GM21381 (cell line): ENCODE data around the gene SMIM23.
"Not testable (repeated sequence)": the region's sequence is repeated elsewhere in the genome, so short reads cannot be mapped to it uniquely, and the experiment has no call there.

Source experiments
- ATAC-seq: cut with Tn5 transposase; IDR thresholded peaks from one replicate; pipeline ENCODE4 v1.9.1; 2021; ENCODE audit warnings: mild to moderate bottlenecking, moderate library complexity; ENCODE audit not compliant: unreplicated experiment

SMIM23 gene

GRCh38 chr5:171771856-171772255, 13.8 kb upstream of the SMIM23 start:
- no peak for ATAC-seq

GRCh38 chr5:171773106-171773505, 12.5 kb upstream of the SMIM23 start:
- no peak for ATAC-seq

DNA sequence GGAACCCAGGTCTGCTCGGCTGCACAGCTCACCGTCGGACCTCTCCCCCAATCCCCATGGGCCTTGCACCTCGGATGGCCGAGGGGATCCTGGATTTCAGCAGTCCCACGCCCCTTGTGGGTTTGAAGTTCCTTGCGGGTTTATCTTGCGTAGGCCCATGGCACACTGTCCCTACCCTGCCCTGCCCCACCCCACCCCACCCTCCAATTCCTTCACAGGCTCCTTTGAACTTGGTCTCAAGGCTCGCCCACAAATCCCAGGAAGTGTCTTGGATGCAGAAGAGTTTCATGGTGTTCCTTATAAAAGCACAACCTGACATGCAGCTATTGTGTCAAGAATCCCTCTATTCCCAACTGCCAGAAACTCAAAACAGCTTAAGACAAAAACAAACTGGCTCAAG, 11.2 kb upstream of the SMIM23 start:
- no peak for ATAC-seq

DNA sequence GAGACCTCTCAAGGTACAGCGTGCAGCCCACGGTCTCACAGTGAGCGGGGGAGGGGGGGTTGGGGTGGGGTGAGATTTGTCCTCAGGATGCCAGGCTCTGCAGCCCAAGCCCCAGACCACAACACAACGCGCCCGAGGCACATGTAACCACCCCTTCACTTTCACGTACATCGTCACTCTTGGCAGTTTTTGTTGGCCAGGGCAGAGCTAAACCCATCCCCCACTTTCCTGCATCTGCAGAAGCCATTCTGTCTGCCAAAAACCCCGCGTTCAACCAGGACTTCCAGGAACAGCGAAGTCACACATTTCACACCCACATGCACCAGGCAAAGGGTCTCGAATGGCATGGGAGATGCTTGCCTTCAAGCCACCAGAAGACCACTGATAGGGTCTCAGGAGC, 9.4 kb upstream of the SMIM23 start:
- ATAC-seq = no peak

GRCh38 chr5:171776770-171777759, 8.6 kb upstream of the SMIM23 start:
- no peak for ATAC-seq

DNA sequence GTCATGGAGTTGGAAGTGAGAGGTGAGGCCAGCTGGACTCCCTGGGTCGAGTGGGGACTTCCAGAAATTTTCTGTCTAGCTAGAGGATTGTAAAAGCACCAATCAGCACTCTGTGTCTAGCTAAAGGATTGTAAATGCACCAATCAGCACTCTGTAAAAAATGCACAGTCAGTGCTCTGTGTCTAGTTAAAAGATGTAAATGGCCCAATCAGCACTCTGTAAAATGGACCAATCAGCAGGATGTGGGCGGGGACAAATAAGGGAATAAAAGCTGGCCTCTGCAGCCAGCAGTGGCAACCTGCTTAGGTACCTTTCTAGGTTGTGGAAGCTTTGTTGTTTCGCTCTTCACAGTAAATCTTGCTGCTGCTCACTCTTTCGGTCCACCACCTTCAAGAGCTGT, 3.9 kb upstream of the SMIM23 start:
- not testable (repeated sequence) for ATAC-seq

GRCh38 chr5:171782332-171782966, 3.2 kb upstream of the SMIM23 start:
- ATAC-seq = no peak

- no peak for ATAC-seq
Observed at GRCh38 chr5:171783051-171783450, 2.6 kb upstream of the SMIM23 start.

GRCh38 chr5:171789353-171789752, 3.7 kb downstream of the SMIM23 start:
- no peak for ATAC-seq

DNA sequence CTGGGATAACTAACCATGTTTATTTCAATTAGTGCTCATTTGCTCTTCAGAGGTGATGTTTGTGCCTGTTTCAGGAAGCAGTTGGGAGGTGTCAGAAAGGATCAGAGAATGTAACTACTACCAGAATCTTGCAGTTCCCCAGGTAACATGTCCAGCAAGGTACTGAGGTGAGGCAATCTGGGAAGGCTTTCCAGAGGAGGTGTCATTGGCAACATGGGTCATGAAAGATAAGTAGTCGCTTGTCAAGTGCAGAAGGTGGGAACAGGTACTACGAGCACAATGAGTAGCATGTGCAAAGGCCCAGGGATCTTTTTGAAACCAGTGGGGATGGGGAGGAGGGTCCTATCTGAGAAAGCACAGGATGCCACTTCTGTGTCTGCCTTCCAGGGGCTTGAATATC, 4.8 kb downstream of the SMIM23 start:
- no peak for ATAC-seq

- ATAC-seq = no peak
Observed at GRCh38 chr5:171794470-171794960, 8.9 kb downstream of the SMIM23 start.

GRCh38 chr5:171795381-171795780, 9.8 kb downstream of the SMIM23 start:
- no peak for ATAC-seq

GRCh38 chr5:171796436-171796835, 10.8 kb downstream of the SMIM23 start:
- ATAC-seq = no peak

GRCh38 chr5:171797543-171797942, 11.9 kb downstream of the SMIM23 start:
- ATAC-seq = no peak

- no peak for ATAC-seq
Observed at GRCh38 chr5:171798418-171798817, 12.8 kb downstream of the SMIM23 start.

DNA sequence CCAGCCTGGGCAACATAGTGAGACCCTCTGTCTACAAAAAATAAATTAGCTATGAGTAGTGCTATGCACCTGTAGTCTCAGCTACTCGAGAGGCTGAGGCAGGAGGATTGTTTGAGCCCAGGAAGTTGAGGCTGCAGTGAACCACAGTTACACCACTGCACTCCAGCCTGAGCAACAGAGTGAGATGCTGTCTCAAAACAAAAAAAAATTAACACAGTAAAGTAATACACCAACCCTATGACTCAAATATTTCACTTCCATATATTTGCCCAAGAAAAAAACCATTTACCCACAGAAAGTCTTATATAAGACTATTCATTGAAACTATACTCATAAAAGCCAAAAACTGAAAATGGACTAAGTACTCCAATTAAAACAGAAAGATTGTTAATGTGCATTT, 16.2 kb downstream of the SMIM23 start:
- ATAC-seq = no peak

GRCh38 chr5:171805746-171806145, 20.1 kb downstream of the SMIM23 start:
- ATAC-seq = no peak

DNA sequence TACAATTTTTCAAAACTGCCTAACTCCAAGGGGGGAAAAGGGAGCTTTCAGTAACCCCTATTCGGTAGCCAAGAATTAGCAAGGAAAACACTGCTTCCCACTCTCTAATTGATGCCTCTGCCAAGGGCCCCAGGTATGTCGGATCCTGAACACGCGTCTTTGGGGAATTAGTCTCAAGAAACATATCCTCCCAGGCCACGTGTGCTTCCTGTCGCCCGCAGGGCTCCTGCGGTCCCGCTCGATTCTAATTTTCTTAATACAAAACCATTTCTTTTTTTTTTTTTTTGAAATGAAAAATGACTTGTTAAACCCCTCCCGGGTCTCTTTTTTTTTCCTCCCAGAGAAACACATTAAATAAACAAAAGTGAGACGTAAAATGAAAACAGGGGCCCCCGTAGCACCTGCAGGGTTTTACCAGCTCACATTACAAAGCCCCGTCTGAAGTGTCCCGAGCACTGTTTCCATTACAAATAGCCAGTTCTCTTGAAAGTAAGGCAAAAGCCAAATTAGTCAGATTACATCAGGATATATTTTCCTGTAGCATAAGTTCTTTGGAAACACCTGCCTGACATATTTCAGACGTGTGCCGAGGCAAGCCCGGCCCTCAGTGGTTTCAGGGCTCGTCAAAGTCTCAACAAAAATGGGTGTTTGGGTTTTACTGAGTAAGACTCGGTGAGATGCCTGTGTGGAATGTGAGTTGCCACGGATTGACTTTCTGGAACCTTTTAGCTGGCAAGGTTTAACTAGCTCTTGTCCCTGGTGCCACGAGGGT, 21.5 kb downstream of the SMIM23 start:
- no peak for ATAC-seq

- ATAC-seq = no peak
Observed at GRCh38 chr5:171808453-171808852, 22.8 kb downstream of the SMIM23 start.

DNA sequence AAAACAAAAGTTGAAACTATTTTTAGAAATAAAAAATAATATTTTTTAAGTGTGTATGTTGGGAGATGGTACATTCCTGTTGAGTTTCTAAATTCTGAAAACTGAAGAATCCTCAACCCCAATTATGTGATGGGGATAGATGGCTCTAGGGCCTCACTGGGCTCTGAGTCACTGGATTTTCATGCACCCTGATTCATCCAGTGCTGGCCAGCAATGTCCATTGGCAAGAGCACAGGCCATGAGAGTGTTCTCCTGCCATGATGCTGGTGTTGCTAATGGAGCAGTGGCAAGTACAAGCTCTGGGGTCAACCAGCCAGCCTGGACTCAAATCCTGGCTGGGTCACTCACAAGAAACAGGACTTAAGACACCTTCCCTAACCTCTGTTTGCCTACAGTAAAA, 23.3 kb downstream of the SMIM23 start:
- no peak for ATAC-seq

DNA sequence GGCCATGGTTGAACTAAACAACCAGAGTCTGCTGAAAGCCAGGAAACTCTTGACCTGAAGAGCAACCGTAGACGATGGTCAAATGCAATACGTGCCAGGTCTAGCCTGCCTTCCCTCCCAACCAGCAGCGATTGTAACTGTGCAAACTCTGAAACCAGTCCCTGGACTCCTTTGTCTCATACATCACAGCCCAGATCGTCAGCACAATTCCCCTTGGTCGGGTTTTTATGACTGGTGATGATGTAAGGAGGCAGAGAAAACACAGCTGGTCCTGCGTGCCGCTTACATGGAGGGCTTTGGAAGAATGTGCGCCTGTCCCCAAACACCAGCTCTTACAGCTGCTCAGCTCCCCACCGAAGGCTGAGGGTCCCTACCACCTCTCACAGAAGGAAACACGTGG, 24.6 kb downstream of the SMIM23 start:
- ATAC-seq = no peak
